ENCODE measurements around the gene SMYD3.
"Not testable (repeated sequence)": the region's sequence is repeated elsewhere in the genome, so short reads cannot be mapped to it uniquely, and the experiment has no call there.

Gene SMYD3

DNA sequence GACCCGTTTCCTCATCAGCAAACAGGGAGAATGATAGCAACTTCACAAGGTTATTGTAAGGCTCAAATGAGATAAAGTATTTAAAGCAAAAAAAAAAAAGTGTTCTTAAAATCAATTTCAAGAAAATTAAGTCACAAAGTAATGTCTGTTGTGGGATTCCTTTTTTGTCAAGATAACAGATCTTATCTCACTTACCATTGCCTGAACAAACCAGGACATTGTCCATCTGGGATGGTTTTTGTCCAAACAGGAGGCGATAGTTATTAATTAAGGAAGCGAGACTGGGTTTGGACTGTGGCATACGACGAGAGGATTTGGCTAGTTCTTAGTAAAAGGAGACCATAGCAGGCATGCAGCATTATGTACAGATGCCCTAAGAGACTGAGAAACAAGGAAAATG lies 458.4 kb downstream of the SMYD3 start:
- DNase-seq, result no peak

DNA sequence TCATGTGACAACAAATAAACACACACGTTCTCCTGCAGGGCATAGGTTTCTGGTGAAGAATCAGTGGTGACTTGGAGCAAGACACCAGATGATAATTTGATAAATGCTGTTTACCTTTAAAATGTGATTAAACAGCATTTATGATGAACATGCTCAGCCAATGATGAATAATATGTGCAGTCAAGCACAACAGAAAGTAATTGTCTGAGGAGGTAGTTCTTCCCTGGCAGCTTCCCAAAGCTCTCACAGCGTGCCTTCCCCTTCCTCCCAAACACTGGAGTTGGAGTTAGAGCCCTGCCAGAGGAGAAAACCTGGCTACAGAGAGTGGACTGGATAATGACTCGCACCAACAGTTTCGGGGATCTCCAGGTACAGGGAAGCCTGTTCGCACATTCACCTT lies 463.5 kb downstream of the SMYD3 start:
- DNase-seq, result no peak

DNA sequence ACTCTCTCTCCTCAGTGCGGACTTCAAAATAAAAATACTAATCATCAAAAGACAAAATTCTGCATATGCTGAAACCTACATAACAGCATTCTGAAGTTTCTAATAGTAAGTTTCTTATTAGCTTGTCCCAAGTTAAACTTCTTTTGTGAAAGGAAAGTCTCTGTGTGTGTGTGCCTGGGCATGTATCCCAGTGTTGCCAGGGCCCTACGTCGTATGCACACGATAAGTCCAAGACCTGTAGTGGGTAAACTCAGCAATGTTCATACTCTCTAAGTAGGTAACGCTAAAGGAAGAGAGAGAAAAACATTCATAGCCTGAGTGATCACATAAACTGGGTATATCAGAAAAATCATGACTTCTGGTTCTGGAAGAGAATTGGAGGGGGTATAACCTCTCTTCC lies 465.7 kb downstream of the SMYD3 start:
- DNase-seq, result no peak

DNA sequence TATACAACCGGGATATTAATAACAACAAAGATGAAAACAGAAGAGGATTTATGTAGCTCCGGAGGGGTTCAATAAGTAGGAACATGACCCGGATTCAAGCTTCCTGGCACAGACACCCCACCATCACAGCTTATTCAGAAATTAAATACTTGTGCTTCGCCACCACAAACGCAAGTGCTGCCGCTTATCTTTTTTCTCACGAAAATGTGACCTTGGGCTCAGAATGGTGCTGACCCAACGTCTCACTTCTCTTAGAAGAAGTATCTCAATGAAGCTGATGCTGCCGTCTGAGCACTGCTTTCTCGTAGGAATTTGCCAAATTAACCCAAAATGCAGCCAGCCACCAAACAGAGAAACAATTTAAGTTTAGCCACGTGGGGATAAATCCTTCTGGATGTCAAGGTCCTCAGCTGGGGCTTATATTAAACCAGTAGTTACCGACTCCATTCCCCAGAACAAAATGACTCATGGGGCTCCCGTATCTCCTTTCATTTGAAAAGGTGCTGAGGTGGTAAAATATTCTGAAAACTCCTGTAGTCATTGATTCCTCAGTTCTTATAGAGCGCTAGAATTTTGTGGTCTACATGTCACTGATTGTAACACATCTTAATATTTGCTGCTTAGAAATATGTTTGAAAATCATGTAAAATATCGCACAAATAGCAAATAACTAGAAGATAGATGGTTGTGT lies 466.7 kb downstream of the SMYD3 start:
- no peak for DNase-seq

DNA sequence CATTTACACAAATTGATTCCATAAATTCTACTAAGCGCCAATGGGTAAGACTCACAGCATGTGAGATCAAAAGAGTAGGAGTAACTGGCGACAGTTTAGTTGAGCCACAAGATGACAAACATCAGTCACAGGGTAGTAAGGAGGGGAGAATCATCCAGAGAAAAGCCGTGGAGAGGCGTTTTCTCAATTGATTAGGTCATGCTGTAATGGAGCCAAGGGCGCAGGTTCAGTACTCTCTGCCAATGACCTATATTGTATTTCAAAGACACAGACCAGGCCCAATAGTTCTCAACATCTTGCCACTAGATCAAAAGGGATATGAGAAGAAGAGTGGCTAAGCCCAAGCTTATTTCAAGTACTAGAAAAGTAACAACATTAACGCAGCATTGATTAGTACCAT lies 467.5 kb downstream of the SMYD3 start:
- DNase-seq, result no peak

DNA sequence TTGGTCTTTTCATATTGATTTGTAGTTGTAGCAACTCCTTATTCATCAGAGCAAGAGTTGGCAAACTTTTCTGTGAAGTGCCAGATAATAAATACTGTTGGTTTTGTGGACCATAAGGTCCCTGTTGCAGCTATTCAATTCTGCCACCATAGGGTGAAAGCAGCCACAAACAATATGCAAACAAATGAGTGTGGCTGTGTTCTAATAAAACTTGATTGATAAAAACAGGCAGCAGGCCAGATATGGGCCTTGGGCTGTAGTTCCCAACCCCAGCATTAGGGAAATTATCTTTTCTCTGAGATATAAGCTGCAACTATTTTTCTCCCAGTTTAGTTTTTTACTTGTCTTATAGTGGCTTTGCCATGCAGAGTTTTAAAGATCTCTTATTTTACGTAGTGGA lies 469.2 kb downstream of the SMYD3 start:
- DNase-seq, result no peak

DNA sequence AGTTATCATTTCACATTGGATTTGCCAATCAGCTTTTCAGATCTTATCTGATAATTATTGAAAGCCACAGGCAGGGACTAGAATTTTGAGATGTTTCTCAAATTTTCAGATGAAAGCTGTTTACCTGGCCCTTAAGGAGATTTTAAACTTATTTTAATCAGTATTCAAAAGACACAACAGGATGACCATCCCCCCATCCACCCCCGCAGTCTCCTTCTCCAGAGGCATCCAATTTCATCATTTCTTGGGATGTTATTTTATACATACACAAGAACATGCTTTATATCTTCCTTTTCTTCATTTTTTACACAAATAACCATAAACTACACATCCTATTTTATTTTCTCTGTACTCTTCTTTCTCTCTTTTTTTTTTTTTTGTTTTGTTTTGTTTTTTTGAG lies 470.9 kb downstream of the SMYD3 start:
- no peak for DNase-seq

DNA sequence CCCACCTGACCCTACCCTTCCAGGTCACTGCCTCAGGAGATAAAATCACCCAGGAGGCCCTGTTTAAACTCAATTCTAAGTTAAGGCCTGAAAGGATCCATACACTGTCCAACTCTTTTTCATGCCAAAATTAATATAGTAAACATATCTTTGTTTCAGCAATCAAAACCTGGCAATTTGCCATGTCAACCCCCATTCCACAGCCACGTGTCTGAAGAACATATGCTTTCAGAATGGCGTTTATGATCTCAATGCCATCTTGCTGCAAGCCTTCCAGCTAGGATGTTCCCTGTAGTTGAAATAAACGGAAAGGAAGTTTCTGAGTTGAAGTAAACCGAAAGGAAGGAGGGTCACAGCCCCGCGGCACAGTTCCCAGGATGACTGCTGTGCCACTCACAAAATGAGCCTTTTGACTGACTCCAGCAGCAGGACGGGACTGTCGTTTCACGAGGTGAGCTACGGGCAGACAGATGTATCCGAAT lies 472.0 kb downstream of the SMYD3 start:
- DNase-seq, result no peak

DNA sequence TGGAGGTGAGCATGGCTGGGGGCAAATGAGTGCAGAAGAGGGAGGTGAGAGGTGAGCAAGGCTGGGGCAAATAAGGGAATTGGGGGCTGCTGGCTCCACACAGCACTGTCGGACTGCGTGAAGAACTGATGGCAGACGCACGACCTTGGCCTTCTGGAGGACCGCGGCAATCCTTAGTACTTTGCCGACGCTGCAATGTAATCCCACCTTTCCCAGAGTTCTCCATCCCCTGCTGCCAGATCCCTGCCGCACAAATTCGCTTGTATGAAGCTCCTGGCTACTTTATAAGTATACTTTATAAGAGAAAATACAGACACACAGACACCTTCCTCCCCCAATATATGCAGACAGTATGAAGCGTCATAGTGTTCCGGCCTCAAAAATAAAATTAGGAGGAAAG lies 472.4 kb downstream of the SMYD3 start:
- DNase-seq, result no peak

DNA sequence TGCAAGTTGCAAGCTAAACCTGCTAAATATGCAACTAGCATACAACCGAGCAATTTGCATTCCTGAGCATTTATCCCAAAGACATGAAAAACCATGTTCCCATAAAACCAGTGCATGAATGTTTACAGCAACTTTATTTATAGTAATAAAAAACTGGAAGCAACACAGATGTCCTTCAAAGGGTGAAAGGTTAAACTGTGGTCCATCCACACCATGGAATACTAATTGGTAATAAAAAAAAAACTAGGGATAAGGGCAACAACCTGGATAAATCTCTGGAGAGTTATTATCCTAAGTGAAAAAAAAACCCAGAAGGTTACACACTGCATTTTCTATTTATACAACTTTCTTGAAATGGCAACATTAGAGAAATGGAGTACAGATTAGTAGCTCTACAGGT lies 474.1 kb downstream of the SMYD3 start:
- no peak for DNase-seq

DNA sequence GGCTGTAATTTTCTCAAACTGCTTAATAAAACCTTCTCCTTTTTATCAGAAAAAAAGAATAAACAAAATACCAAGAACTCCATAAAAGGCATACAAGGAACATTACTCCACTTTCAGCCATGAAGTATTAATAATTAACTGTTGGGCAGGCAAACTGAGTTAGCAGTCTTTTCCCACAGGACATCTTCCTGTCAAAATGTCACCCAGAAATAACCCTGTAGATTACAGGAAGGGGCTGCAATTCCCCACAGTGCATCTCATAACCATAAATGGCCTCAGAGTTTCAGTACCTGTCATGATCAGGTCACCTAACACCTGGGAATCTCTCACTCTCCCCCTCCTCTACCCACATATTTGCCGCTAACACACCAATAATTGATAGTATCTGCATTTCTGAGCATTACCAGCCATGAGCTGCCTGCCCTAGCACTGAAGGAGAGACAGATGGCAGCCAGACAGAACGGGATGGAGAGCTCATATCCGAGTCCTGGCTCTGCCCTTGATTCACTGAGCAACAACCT lies 475.0 kb downstream of the SMYD3 start:
- DNase-seq, result no peak

DNA sequence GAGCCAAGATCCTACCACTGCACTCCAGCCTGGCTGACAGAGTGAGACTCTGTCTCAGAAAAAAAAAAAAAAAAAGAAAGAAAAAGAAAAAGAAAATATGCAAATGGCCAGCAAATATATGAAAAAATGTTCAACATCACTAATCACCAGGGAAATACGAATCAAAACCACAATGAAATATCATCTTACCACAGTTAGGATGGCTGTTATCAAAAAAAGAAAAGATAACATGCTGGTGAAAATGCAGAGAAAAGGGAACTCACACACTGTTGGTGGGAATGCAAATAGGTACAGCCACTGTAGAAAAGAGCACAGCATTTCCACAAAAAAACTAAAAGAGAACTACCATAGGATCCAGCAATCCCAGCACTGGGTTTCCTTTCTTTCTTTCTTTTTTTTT lies 477.5 kb downstream of the SMYD3 start:
- no peak for DNase-seq

DNA sequence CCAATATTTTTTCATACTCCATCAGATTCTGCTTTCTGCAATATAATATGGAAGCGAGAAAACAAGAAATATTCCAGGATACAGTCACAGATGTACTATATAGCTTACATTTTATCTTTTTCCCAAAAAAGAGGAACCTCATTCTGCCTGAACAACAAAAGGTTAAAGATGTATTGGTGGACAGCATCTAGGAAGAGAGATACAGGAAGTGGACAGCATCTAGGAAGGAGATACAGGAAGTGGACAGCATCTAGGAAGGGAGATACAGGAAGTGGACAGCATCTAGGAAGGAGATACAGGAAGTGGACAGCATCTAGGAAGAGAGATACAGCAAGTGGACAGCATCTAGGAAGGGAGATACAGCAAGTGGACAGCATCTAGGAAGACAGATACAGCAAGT lies 483.0 kb downstream of the SMYD3 start:
- DNase-seq, result not testable (repeated sequence)

DNA sequence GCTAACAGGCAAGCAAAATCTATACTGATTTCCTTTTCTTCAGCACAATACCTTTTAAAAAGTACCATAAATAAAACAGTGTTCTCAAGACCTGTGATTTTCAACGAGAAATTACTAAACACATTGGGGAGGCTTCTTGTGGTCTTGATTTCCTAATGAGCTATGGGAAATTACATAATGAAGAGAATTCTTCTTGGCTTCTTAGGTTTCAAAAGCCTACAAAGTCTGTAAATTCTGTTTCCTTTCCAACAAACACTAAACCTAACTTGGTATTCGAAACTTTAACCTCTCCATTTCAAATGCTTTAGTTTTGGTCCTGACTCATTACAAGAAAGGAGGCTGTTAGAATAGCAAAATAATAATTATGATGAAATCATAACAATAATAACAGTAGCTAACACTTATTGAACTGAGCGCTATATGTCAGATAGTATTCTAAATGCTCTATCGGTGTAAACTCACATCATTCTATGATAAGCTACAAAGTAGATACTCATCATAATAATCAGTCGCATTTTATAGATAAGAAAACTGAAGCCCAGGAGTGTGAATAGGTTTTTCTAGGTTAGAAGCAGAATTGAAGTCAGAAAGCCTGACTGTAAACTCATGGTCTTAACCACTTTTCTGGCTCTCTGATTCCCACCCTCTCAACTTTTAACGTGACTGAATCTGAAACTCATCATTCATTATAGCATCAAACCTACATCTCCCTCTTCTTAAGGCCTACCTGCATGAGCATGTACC lies 486.7 kb downstream of the SMYD3 start:
- no peak for DNase-seq

DNA sequence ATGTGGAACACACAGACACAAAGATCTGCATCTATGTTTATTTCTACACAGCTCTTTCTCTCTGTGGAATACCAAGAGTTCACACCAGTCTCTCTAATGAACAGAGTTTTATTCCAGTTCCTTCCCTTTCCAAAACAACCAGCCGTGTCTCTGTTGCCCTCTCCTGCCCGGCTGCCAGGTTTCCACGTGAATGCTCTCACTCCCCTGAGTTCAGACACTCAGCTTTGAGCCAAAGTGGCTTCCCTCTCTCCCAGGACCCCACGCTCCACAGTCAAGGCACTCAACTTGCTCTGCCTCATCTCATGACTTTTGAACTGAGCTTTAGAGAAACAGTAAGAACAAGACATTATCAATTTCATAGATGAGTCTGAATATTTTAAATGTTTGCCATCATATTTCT lies 488.9 kb downstream of the SMYD3 start:
- DNase-seq, result no peak

DNA sequence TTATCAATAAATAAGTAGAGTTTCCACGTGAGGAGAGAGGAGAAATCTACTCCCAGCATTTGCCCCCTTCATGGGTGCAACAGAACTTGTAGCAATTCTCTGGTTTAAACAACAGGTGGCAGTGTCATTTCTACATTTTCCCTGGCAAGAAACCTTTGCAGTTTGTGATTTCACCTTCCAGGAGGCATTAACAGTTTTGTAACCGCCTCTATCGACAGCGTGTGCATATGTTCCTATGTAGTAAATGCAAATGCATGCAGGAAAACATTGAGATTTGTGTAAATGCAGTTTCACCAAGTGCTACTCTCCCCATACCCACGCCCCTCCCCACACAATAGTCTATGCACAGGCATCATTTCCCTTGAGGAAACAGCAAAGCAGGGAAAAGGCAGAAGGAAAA lies 494.7 kb downstream of the SMYD3 start:
- no peak for DNase-seq

DNA sequence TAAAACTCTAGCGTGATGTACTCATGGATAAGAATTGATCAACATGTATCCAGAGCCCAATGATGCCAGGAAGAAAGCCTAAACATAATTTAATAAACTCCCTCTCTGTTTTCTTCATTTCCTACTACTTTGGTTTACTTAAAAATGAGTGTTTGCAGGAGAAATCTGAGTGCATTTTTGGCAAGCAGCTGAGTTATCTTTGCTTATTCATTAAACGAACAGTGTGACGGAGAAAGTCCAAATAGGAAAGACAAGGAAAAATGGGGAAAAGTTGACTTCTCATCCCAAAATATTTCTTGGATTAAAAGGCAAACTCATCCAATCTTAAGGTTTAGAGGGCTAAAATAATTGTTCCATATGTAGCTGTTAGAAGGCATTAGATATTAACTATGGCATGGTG lies 496.7 kb downstream of the SMYD3 start:
- DNase-seq, result no peak

DNA sequence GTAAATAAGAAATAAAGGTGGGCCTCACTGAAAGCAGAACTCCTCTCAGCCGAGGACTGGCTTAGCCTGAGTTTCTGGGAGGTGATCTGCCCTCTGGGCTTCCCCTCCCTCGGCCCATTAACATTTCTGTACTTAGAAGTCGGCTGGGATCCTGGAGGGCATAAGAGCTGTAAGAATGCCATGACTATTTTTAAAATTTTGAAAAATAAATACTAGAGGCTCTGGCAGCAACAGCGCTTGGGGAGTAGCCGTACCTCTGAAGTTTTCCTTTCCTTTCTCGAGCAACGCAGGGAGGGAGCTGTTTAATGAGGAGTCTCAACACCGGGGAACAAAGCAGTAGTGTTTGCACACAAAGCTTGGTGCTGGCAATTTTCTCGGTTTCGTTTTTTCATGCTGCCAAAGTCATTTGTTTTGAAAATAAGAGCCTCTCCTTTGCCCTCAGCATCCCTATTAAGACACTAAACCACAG lies 498.7 kb downstream of the SMYD3 start:
- DNase-seq, result no peak

DNA sequence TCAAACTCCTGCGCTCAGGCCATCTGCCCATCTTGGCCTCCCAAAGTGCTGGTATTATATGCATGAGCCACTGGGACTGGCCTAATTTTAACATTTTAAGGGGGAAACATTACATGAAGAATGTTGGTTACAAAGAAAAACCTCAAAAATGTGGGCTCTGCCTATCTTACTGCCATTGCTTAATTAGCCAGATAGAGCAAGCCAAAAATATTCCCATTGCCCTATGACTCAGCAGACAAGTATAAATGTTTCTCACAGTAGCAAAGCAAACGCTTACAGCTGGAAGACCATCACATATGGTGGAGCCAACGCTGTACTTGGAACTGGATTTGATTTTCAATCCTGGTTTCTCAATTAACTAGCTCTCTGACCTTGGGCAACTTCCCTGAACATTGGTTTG lies 502.0 kb downstream of the SMYD3 start:
- no peak for DNase-seq

DNA sequence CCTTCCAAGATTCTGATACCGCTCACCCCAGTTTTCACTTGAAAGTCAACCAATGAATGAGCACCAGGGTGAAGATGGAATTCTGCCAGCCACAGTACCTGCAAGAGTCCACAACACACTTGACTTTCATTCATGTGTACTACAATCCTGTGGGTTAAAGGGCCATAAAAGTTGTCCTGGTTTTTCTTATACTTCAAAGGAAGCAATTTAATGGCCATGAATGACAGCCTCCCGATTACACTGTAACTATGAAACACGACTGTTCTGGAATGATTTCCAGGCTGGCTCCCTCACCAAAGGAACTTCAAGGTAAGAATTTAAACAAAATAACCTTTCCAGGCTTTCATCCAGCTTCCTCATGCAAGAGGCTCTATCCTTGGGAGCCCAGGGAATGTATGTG lies 502.8 kb downstream of the SMYD3 start:
- DNase-seq, result no peak

DNA sequence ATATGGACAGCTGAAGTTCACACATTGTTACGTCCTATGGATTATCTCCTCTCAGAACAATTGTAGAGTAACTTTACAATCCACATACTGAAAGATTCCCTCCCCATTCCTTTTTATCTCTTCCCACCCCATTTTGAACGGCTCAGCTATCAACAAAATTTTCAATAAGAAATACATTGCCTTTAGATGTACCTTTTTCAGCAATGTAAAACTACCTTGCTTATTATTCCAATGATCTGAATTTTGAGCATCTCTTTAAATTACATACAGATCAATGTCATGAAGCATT lies 503.7 kb downstream of the SMYD3 start:
- DNase-seq, result no peak

DNA sequence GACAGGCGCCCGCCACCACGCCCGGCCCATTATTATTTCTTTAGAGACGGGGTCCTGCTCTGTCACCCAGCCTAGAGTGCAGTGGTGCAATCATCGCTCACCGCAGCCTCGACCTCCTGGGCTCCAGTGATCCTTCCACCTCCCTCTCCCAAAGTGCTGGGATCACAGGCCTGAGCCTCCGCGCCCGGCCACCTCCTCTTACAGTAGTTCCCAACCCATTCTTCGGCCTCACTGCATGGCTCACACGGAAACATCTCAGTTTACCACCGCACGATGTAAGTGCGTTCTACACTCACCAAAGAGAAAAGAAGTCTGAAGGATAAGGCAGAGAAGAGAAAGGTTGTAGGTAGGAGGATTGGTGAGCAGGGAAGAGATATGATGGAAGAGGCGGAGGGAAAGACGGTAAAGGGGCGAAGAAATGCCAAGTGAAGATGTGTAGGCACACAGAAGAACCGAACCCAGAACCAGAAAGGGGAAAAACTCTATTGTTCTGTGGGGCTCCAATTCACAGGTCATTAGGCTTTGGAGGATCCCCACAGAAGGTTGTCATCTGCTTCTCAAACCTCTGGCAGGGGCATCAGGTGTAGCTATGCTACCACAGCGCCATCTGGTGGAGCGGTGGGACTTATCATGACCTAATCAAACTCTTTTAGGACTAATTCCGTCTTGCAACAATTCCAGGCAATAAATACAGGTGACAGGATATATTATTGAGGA lies 504.2 kb downstream of the SMYD3 start:
- no peak for DNase-seq

DNA sequence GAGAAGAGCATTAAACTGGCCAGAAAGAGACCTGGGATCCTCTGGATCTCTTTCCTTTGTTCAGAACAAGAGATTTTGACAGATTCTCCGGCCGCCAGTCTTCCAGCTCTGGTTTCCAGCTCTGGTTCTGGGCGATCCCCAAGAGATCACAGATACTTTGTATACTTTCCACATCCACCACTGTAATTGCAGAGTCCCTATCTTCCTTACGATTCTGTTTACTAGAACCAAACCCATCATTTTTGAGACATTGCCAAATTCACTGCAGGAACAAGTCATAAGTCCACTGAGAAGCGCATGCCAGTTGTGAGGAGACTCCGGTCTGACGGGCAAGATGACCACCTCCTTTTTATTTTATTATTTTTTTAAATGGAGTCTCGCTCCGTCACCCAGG lies 505.2 kb downstream of the SMYD3 start:
- no peak for DNase-seq
